CD4-positive, alpha-beta T cell treated with Interleukin-15 for 1 hour (primary cell): ENCODE data around the gene CYB5B.

Source experiments
- DNase-seq: peaks from one replicate; pipeline ENCODE4 v3.0.0-alpha.2; 2020

Gene CYB5B

DNA sequence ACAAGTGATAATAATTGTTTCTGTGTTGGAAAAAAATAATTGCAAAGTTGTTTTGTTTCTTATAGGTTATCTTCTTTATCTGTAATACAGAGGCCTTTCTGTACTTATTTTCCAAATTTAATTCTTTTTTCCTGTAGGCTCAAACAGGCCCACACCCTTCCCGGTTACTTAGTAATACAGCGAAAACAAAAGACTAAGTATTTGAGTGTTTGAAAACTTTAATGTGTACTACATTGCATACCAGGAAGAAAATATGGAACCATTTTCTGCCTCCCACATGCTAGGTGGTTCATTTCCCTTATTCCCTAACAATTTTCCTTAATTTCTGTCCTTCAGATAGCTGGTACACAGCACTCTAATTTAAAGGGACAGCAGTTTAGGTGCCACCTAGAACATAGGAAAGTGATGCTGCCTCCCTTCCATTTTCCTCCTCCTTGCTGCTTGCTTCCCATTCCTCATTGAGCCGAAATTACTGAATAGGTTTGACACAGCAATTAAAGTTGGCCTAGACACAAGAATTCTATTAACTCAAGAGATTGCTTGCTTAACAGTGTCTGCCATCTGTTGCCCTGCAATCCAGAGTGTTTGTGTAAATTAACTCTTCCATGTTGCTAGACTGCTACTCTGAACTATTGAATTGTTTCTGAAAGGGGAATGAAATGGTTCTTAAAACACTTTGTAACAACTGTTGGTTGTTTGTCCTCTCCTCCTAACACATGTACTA, 24.2 kb downstream of the CYB5B start:
- DNase-seq: no peak

DNA sequence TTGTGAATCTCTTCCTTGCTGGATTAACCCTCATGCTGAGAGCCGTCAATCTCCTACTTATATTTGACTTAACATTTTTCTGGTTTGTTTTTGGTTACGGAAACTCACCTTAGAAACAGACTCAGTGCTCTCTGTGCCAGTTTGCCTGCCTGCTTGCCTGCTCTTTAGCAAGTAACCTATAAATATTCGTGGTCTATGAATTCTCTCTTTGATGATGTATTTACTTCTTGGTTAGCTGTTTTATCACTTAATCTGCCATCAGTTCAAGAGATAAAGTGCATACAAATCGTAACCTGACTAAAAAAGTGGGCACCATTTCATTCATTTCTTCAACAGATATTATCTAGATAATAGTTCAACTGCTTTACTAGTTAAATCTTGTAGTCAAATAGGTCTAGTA, 26.7 kb downstream of the CYB5B start:
- DNase-seq: no peak

DNA sequence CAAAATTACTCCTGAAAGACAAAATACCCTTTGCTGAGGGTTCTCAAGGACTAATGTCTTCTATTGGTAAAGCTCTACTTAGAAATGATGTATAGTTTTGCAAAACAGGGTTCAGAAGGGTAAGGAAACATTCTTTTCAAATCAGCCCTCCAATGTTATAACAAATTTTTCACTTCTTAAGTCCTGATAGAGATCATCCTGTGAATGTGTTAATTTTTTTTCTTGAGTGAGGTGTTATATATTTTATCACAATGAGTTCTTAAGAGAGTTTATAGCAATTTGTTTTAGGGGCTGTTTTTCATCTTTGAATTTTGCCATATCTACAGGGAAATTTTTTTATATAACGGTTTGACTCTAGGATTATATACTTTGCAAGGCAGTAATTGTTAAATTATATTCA, 29.5 kb downstream of the CYB5B start:
- DNase-seq: no peak

DNA sequence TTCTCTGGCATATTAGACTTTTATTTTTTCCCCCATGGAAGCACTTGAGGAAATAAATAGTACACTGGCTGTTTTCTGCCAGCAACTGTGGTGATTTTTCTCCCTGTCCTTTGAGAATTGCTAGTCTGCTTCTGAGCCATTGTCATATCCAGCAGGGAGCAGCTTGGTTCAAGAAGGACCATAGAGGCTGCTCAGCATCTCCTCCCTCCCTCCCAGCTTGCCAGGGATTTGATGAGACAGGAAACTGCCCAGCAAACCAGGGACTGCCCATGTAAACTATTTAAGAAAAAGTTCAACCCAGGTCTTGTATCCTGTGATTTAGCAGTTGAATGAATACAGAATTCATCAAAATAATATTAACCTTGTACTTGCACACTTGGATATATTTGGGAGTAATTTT, 39.5 kb downstream of the CYB5B start:
- no peak for DNase-seq

DNA sequence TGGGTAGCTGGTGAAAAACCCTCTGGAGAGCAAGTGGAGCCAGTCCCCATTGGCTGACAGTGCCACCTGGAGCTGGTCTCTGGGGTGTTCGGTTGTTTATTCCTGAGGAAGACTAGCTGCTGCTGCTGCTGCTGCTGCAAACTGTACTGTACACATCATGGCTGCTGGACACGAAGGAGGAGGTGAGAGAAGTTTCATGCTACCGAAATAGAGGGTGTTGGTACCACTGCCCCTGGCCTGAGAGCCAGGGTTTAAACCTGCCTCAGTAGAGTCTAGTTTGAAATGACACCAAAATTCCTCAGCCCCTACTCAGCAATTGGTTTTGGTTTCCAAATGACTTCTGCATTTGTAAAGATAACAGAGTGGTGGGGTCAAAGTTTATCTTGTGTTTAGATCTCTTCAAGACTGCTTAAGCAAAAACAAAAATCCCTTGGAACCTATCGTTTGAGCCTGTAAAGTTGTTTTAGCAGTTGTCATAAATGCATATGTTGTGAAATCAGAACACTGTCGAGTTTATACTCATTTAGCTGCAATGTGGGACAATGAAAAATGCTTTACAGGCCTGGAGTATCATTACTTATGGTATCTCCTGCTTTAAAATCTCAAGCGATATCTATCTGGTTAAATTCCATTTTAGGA, 40.8 kb downstream of the CYB5B start:
- no peak for DNase-seq

DNA sequence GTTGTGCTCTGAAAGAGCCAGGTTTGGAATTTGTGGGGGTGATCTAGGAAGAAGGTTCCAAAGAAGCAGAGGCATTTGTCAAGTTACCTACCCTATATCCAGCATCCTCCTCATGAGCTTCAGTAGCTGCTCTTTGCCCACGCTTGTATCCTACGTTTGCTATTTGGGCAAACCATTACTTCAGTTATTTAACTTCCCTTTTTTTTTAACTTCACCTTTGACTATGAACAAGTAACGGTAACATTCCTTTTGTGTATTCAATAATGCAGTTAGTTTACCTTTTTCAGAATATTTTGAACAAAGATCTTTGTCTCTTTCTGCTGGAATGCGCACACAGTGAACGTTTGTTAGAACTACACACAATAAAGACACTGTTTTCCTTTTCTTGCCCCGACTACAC, 41.5 kb downstream of the CYB5B start:
- no peak for DNase-seq

DNA sequence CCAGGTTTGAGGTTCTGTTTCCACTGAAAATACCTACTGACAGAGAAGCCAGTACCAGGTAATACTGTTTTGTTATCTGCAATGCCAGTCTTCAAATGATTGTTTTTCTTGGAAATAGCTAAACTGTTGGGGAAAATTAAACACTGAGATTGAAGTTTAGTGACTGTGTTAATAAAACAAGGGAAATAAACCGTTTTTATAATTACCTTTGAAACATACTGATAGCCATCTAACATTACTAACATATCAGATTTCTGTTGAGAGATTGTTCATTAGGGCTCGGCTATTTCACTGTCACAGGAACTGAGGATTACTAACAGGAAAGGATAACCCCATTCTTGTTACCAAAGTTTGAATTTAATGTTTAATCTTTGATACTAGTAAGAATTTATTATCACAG, 42.1 kb downstream of the CYB5B start:
- DNase-seq: no peak

DNA sequence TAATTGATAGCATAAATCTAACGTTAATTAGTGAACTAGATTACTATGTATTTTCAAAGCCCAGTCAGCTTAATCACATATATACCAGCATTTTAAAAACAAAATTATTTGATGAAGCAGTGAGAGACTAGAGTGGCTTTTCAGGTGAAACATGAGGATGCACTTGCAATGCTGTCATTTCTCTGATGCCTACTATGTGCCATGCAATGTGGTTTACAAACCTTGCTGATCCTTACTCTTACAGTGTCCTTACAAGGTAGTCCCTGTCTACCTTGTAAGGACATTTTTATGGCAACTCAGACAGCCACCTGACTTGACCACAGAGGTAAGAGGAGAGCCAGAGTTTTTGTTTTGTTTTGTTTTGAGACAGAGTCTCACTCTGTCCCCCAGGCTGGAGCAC, 42.7 kb downstream of the CYB5B start:
- DNase-seq: no peak

DNA sequence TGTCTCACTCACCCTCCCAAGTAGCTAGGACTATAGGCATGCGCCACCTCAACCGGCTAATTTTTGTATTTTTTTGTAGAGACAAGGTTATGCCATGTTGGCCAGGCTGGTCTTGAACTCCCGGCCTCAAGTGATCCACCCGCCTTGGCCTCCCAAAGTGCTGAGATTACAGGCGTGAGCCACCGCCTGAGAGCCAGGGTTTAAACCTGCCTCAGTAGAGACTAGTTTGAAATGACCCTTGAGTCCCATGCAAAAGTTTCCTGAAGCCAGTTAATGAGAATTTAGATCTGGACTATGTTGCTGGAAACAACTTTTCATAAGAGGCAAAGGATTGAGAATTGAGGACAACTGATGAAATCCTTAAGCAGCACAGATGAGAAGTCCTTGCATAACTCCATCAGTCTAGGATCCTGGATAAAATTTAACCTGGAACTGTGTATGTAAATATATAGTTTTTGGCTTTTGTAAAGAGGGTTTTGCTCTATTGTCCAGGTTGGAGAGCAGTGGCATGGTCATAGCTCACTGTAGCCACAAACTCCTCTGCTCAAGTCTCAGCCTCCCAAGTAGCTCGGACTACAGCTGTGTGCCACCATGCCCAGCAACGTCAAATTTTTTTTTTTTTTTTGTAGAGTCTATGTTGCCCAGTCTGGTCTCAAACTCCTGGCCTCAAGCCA, 43.2 kb downstream of the CYB5B start:
- DNase-seq: no peak

DNA sequence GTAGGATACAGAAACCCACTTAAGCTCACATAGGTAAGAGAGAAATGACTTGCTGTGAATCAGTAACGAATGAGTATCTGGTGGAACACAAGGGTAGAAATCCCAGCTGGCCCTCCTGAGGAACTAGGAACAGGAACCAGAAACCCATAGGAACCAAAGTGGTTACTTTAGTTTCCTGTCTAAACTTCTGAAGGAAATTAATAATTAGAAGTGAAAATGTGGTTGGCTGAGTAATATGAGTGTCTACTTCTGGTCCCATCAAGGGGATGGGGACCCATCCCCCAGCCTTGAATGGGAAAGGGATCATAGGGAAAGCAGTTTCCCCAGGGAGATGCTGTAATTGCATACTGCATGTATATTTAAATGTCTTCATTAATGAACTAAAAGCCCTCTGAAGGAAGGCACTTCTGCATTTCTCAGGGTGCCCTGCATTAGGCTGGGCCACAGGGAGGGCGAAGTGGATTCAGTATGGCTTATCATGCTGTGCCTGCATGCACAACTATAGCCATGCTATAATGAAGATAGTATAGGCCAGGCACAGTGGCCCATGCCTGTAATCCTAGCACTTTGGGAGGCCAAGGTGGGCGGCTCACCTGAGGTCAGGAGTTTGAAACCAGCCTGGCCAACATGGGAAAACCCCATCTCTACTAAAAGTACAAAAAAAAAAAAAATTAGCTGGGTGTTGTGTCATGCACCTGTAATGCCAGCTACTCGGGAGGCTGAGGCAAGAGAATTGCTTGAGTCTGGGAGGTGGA, 45.6 kb downstream of the CYB5B start:
- no peak for DNase-seq

DNA sequence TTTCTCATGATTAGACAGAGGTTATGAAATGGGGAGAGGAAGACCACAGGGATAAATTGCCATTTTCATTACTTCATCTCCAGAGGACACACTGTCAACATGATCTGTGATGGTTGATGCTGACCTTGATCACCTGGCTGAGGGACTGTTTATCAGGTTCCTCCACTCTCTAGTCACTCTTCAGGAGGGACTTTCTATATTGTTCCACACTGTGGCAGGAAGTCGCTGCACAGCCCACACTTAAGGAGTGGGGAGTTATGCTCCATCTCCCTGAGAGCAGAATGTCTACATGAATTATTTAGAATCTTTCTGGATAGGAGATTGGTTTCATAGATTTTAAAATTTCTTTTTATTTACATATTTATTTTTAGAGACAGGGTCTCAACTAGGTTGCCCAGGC, 46.7 kb downstream of the CYB5B start:
- DNase-seq: no peak

DNA sequence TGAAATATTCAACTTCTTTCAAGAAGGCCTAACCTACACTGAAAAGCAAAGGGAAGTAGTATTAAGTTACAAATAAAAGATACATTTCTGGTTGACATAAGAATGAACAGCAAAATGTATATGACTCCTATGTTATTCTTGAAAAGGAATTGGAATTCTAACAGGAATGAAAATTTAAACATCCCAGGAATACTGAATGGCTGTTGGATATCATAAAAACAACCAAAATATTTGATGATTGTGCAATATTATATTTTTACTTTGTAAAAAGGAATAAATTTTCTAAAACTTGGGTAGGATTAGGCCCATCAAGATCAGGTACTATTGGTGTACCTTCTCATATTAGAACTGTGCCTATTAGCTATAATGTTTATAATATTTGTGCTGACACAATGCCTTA, 50.0 kb downstream of the CYB5B start:
- no peak for DNase-seq

DNA sequence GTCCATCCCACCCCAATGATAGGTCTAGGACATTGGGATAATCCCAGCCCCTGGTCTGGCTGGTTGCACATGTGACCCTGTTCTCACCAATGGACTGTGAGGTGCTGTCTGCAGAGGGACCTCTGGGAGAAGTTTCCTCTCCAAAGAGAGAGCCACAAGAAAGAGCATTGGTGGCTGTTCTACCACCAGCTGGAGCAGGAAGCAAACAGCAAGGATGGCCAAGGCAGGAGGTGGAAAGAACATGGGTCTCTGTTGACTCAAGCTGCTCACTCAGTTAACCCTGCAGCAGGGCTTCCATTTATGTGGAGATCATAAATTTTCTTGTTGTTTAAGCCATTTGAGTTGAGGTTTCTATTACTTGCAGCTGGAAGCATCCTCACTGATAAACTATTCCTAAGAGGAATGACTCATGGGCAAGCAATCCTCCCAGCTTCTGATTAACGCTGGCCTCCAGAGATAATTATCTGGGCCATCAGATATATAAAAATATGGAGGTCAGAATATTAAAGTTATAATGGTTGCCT, 52.6 kb downstream of the CYB5B start:
- DNase-seq: no peak

DNA sequence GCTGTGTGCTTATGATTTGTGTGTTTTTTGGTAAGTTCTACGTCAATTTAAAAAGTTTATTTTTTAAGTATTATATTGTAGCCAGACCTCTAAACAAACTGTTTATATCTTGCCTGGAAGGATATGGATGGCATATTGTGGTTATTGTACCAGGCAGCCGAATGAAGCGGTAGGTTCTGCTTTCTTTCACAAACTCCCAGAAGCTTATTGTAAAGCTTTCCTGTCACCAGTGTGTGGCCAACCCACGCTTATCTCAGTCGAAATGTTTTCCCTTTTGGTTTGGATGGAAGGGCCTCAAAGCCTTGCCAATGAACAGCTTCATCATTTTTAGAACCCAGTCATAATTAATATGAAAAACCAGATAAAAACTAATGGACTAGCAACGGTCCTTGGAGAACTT, 53.1 kb downstream of the CYB5B start:
- no peak for DNase-seq

DNA sequence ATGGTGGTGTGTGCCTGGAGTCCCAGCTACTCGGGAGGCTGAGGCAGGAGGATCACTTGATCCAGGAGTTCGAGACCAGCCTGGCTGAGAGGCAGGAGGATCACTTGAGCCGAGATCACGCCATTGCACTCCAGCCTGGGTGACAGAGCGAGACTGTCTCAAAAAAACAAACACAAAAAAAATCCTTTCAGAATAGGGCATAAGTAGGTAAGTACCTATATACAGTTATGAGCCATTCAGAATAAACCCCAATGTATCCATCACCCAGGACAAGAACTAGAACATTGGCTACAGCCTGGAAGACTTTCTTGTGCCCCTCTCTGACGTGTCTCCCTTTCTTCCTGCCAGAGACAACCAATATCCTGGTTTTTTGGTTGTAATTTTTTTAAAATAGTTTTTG, 54.3 kb downstream of the CYB5B start:
- DNase-seq: no peak

DNA sequence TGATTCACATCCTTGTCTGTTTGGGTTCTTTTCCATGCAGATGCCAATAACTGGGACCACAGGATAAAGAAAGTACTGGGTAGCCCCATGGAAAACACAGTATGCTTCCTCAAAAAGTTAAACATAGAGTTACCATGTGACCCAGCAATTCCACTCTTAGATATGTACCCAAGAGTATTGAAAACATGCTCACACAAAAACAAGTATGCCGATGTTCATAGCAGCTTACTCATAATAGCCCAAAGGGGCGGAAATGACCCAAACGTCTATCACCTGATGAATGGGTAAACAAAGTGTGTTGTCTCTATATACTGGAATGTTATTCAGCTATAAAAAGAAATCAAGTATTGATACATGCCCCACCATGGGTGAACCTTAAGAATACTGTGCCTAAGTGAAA, 55.4 kb downstream of the CYB5B start:
- no peak for DNase-seq

DNA sequence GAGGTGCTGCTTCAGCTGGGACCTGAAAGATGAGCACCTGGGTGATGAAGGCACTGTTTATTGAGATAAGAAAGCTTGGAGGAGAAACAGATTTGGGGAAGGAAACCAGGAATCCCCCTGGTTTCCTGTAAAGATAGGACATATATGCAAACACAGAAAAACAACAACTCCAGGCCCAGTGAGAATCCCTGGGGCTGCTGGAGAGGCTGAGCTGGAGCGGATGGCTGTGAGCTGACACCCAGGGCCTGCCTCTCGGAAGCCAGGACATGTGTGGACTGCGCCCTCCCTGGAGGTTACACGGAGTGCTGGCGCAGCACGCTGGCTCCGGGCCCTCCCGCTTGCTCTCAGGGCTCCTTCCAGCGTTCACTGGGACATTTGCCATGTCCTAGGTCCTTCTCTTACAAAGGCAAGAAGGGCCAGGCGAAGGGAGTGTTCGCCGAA, 57.5 kb downstream of the CYB5B start:
- DNase-seq: no peak

DNA sequence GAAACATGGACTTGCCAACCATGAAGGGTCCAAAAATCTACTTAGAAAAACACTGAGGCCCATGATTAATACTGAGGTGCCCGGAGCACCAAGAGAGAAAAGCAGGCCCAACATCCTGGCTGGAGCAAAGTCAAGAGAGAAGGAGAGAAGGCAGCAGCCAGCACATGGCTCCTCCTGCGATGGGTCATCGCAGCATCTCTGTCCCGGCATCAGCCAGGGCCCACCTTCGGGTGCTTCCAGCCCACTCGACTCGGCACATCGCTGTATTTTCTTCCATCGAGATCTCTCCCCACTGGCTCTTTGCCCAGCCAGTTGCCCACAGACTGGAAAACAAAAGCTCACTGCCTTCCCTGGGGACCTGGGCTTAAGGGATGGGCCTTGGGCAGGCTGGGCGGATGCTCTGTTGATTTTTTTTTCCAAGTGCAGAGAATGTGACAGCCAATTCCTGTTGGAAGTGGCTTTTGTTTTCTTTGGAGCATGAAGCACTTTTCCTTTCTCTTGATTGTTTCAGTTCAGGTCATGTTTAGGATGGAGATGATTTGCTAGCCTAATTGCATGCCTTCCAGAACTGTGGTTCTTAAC, 58.1 kb downstream of the CYB5B start:
- DNase-seq: no peak

DNA sequence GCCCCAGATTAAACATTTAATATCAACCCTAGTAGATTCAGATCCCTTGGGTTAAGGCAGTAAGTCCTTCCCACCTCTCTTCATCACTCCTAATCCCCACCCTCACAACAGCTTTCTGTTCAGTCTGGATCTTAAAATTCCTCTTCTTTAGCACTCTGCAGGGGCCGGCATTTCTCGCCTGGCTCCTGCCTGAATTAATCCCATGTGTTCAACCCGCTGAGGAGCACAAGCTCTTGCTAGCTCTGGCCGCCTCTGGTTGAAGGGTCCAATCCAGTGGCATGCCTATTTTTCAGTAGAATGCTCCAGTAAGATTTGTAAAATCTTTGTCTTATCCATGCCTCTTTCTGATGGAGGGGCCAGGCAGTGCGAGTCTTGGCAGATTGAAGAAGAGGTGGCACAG, 59.2 kb downstream of the CYB5B start:
- DNase-seq: no peak

DNA sequence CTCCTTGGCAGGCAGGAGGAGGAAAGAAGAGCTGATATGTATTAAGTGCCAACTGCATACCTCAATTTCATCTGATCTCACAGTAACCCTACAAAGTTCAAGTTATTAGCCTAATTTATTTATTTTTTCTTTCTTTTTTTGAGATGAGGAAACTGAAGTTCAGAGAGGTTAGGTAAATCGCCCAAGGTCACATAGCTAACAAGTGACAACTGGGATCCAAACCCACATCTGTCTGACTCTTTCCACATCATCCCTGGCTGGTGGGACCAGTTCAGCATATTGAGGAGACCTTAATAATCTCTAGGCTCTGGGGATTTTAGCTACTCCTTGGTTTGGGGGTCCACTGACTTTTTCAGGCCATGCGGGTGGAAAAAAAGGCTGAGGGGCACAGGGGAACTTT, 60.9 kb downstream of the CYB5B start:
- DNase-seq: no peak

DNA sequence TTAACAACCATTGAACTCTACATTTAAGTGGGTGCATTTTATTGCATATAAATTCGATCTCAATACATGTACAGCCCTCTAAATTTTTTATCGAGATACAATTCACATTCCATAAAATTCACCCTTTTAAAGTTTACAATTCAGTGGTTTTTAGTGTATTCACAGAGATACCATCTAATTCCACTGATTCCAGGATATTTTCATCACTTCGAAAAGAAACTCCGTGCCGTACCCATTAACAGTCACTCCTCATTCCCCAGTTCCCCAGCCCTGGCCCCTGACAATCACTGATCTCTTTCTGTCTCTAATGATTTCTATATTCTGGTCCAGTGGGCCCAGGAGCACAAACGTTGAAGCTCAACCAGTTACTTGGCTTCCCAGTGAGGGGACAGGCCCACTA, 61.4 kb downstream of the CYB5B start:
- no peak for DNase-seq

DNA sequence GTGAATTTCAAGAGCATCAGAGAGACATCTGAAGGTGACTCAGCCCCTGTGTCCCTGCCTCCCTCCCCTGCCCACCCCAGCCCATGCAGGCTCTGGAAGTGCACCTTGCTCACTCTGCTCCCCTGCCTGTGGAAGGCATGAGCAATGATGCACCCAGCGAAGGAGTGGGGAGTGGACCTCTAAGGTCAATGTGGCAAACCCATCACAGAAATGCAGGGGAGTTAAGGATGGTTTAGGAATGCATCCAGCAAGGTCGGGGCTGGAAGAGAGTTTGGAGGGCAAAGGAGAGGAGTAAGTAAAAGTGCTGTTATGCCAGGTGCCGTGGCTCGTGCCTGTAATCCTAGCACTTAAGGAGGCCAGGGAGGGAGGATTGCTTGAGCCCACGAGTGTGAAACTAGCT, 61.9 kb downstream of the CYB5B start:
- DNase-seq: no peak

DNA sequence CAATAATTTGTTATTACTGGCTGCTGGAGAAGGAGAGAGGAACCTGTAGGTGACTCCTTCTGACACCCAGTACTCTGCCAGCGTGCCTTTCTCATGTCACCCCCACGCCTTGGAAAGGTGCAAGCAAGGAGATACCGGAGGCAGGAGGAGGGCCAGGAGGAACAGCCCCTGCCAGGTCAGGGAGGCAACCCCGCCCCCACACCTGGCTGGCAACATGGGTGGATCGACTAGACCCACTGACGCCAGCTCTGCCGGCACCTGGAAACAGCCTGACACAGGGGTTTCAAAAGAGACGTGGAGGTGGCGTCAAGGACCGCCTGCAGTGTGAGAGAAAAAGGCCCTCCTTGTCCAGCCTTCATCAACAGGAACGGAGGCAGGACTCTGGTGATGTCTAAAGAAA, 62.3 kb downstream of the CYB5B start:
- DNase-seq: no peak
